Endothelial cell of umbilical vein (primary cell): Measurements from ENCODE around the gene DYNLT1.

Experiments used
- CTCF ChIP-seq, 2 donors: IDR thresholded peaks; 1 replicate in 1 of 2; 2 replicates in 1 of 2; pipeline ENCODE4 v1.5.1; 2011; ENCODE audit warnings: low read length in 2 of 2, mild to moderate bottlenecking in 2 of 2, moderate library complexity in 2 of 2, control low read depth in 1 of 2, inconsistent platforms in 1 of 2, low read depth in 1 of 2; ENCODE audit not compliant: insufficient read depth in 1 of 2; ENCODE audit errors: extremely low read depth in 1 of 2
- EZH2 ChIP-seq: IDR thresholded peaks from 2 replicates; pipeline ENCODE4 v1.6.1; 2012; ENCODE audit warnings: borderline replicate concordance, low read depth, mild to moderate bottlenecking, moderate library complexity, low read length, inconsistent platforms; ENCODE audit not compliant: severe bottlenecking
- JUN ChIP-seq: IDR thresholded peaks from 2 replicates; pipeline ENCODE4 v1.6.1; 2011; ENCODE audit warnings: borderline replicate concordance, low read depth; ENCODE audit not compliant: insufficient read length, insufficient read depth
- MAX ChIP-seq: IDR thresholded peaks from 2 replicates; pipeline ENCODE4 v1.6.1; 2011; ENCODE audit not compliant: insufficient read depth, insufficient read length
- MYC ChIP-seq: IDR thresholded peaks from one replicate; pipeline ENCODE4 v1.6.1; 2011; ENCODE audit warnings: mild to moderate bottlenecking, low read depth, low read length
- POLR2A ChIP-seq: IDR thresholded peaks from 2 replicates; pipeline ENCODE4 v1.6.1; 2012; ENCODE audit warnings: low read depth, mild to moderate bottlenecking, control low read depth, low read length
- POLR2AphosphoS5 ChIP-seq: IDR thresholded peaks from 2 replicates; pipeline ENCODE4 v1.6.1; 2012; ENCODE audit warnings: low read depth, mild to moderate bottlenecking, control low read depth, low read length, moderate library complexity; ENCODE audit not compliant: insufficient read depth

GRCh38 chr6:158686791-158687381 lies 42.3 kb upstream of the DYNLT1 start:
- TF ChIP-seq POLR2A (no peak), CTCF (IDR thresholded peaks at IDR 0.05; ENCODE audit: extremely low read depth in 1 of 2, insufficient read depth in 1 of 2, low read depth in 1 of 2, low read length in 2 of 2) (no peak), MAX (no peak), POLR2AphosphoS5 (no peak), MYC (no peak), JUN (no peak), EZH2 (no peak)
